Keratinocyte (primary cell): ENCODE results near the gene TNS3.

Experiments used
- EZH2 ChIP-seq: IDR thresholded peaks from one replicate; pipeline ENCODE4 v1.6.1; 2012; ENCODE audit warnings: inconsistent platforms, mild to moderate bottlenecking, low read length, moderate library complexity
- TF ChIP-seq, protein P1 (sequence below), 3 experiments: IDR thresholded peaks in 1 of 3; conservative IDR thresholded peaks in 1 of 3; optimal IDR thresholded peaks in 1 of 3; 2 replicates in 2 of 3; 3 replicates in 1 of 3; pipeline versions ENCODE3 to v1.5.1; 2011; ENCODE audit warnings: low read length in 3 of 3, mild to moderate bottlenecking in 3 of 3, moderate library complexity in 2 of 3, control low read depth in 1 of 3, inconsistent platforms in 1 of 3; ENCODE audit not compliant: insufficient read depth in 2 of 3; ENCODE audit errors: extremely low read depth in 1 of 3

DNA sequence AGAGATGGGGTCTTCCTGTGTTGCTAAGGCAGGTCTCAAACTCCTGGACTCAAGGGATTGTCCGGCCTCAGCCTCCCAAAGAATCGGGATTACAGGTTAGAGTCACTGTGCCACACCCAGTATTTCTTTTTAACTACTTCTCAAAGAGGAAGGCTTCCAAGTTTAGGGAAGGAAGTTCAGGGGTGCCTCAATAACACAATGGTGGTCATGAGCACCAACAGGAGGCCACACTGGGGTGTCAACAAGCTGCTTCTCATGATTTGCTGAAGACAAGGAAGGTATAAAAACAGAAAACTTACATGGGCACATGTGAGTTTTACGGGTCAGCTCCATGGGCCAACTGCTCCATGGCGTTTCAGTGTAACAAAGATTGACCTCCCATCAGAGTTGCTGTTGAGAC is 160.5 kb downstream of the TNS3 start:
- TF ChIP-seq, protein P1, sequence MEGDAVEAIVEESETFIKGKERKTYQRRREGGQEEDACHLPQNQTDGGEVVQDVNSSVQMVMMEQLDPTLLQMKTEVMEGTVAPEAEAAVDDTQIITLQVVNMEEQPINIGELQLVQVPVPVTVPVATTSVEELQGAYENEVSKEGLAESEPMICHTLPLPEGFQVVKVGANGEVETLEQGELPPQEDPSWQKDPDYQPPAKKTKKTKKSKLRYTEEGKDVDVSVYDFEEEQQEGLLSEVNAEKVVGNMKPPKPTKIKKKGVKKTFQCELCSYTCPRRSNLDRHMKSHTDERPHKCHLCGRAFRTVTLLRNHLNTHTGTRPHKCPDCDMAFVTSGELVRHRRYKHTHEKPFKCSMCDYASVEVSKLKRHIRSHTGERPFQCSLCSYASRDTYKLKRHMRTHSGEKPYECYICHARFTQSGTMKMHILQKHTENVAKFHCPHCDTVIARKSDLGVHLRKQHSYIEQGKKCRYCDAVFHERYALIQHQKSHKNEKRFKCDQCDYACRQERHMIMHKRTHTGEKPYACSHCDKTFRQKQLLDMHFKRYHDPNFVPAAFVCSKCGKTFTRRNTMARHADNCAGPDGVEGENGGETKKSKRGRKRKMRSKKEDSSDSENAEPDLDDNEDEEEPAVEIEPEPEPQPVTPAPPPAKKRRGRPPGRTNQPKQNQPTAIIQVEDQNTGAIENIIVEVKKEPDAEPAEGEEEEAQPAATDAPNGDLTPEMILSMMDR (optimal IDR thresholded peaks at IDR 0.05 in 1 of 3, IDR thresholded peaks at IDR 0.05 in 1 of 3, conservative IDR thresholded peaks at IDR 0.05 in 1 of 3; ENCODE audit: extremely low read depth in 1 of 3, insufficient read depth in 2 of 3, low read length in 3 of 3), result no peak
- no peak for TF ChIP-seq EZH2
